Stimulated activated naive CD8-positive, alpha-beta T cell treated with anti-CD3 and anti-CD28 coated beads, Interleukin-15, Interleukin-2, amounts not matched to agents 100 U/mL and 50 U/mL, for 24 hours (primary cell): ENCODE results near the gene ZC3H8.
A peak's percentile ranks its signal among the peaks of the same experiment; 100 is the strongest.

Source experiments
- ATAC-seq: fragments of 150-1000 bp; cut with Tn5 transposase; one replicate; pipeline ENCODE4 v1.10.0; 2021
- DNase-seq: peaks from one replicate; pipeline ENCODE4 v3.0.0; 2021

ZC3H8 gene

GRCh38 chr2:112195167-112195766 lies 59.6 kb downstream of the ZC3H8 start:
- DNase-seq (no peak), ATAC-seq (no peak)

- ATAC-seq (no peak), DNase-seq (no peak)
Observed at GRCh38 chr2:112194482-112194881, 60.4 kb downstream of the ZC3H8 start.

- DNase-seq (no peak), ATAC-seq (no peak)
Observed at GRCh38 chr2:112194028-112194427, 60.8 kb downstream of the ZC3H8 start.

- ATAC-seq (no peak), DNase-seq (no peak)
Observed at GRCh38 chr2:112189001-112189556, 65.8 kb downstream of the ZC3H8 start.

GRCh38 chr2:112187805-112188596 lies 66.8 kb downstream of the ZC3H8 start:
- DNase-seq (peak; percentile 74), ATAC-seq (peak; percentile 85)

GRCh38 chr2:112187046-112187715 lies 67.7 kb downstream of the ZC3H8 start:
- peak; percentile 31 for DNase-seq
- no peak for ATAC-seq

GRCh38 chr2:112185131-112185530 lies 69.7 kb downstream of the ZC3H8 start:
- ATAC-seq (no peak), DNase-seq (no peak)

- ATAC-seq (no peak), DNase-seq (no peak)
Observed at GRCh38 chr2:112184121-112184520, 70.7 kb downstream of the ZC3H8 start.

GRCh38 chr2:112183327-112184025 lies 71.4 kb downstream of the ZC3H8 start:
- ATAC-seq: peak; percentile 0
- peak; percentile 27 for DNase-seq

- peak; percentile 82 for ATAC-seq
- peak; percentile 46 for DNase-seq
Observed at GRCh38 chr2:112182581-112183034, 72.2 kb downstream of the ZC3H8 start.

- no peak for ATAC-seq
- DNase-seq: peak; percentile 48
Observed at GRCh38 chr2:112181571-112182290, 73.1 kb downstream of the ZC3H8 start.

- no peak for ATAC-seq
- no peak for DNase-seq
Observed at GRCh38 chr2:112175958-112176573, 78.8 kb downstream of the ZC3H8 start.

GRCh38 chr2:112175333-112175732 lies 79.5 kb downstream of the ZC3H8 start:
- DNase-seq (no peak), ATAC-seq (no peak)

- no peak for ATAC-seq
Observed at GRCh38 chr2:112174383-112174782, 80.5 kb downstream of the ZC3H8 start.

GRCh38 chr2:112173646-112174319 lies 81.1 kb downstream of the ZC3H8 start:
- no peak for DNase-seq
- no peak for ATAC-seq

More at GRCh38 chr2:112174383-112174782, 80.5 kb downstream of the ZC3H8 start:
- DNase-seq: no peak

GRCh38 chr2:112170495-112170894 lies 84.3 kb downstream of the ZC3H8 start:
- DNase-seq (no peak), ATAC-seq (no peak)

- DNase-seq: no peak
- ATAC-seq: no peak
Observed at GRCh38 chr2:112168422-112169124, 86.3 kb downstream of the ZC3H8 start.

- ATAC-seq (peak; percentile 37), DNase-seq (no peak)
Observed at GRCh38 chr2:112166806-112167499, 87.9 kb downstream of the ZC3H8 start.

GRCh38 chr2:112165296-112165695 lies 89.5 kb downstream of the ZC3H8 start:
- ATAC-seq (no peak), DNase-seq (no peak)
